Measurements from ENCODE around the gene ATP4A. TPM values are rescaled to one million over a fixed set of nuclear protein-coding genes. Genes with fewer than 3 reads are reported as not detected.

The ATP4A gene
- total RNA-seq, 3 donors from 2014 or later (not counting 1 experiment from before 2014, with no cell fraction given): not detected

- no peak overlapping the region for H3K27ac Mint-ChIP-seq
- no peaks in the 10 kb centered on the region for H3K36me3 ChIP-seq (ENCODE audit: control insufficient read depth, insufficient read depth, low read length)
- no peaks in the 10 kb centered on the region for H3K9me3 Mint-ChIP-seq
- H3K4me1 ChIP-seq (ENCODE audit: control insufficient read depth, insufficient read depth, low read length): no peaks in the 10 kb centered on the region
- H3K27me3 ChIP-seq (ENCODE audit: control insufficient read depth, insufficient read depth, low read length): no peaks in the 10 kb centered on the region
- no peaks in the 10 kb centered on the region for H3K4me1 Mint-ChIP-seq
- intact Hi-C loops (cut with micrococcal nuclease): no loop called here
- 82% methylated on average over 10 of the region's 12 CpGs for WGBS (ENCODE audit: insufficient coverage)
- H3K27me3 Mint-ChIP-seq (ENCODE audit: low read depth in 2 of 2): peaks cover 4 to 27% of the 10 kb centered on the region in 2 donors
- no peak for DNase-seq
- no peak for TF ChIP-seq CTCF (IDR thresholded peaks at IDR 0.05)
- H3K36me3 Mint-ChIP-seq: no peaks in the 10 kb centered on the region
- H3K9me3 ChIP-seq (ENCODE audit: control insufficient read depth, insufficient read depth, low read length): no peaks in the 10 kb centered on the region
- no peak overlapping the region for H3K4me3 ChIP-seq (ENCODE audit: low read length)
- ATAC-seq: no peak
- no peak overlapping the region for H3K4me3 Mint-ChIP-seq
- no peak overlapping the region for H3K27ac ChIP-seq (ENCODE audit: low read length)
Measured at GRCh38 chr19:35565016-35565856, 1.8 kb upstream of the ATP4A start.

GRCh38 chr19:35562776-35563175 lies 682 bp downstream of the ATP4A start:
- H3K27me3 ChIP-seq (ENCODE audit: control insufficient read depth, insufficient read depth, low read length): peaks cover 14% of the 10 kb centered on the region
- peaks cover 14% of the 10 kb centered on the region for H3K4me1 ChIP-seq (ENCODE audit: control insufficient read depth, insufficient read depth, low read length)
- peaks cover 14 to 44% of the 10 kb centered on the region in 2 donors for H3K27me3 Mint-ChIP-seq (ENCODE audit: low read depth in 2 of 2)
- no peaks in the 10 kb centered on the region for H3K9me3 ChIP-seq (ENCODE audit: control insufficient read depth, insufficient read depth, low read length)
- TF ChIP-seq CTCF (IDR thresholded peaks at IDR 0.05): no peak
- H3K27ac ChIP-seq (ENCODE audit: low read length): no peak overlapping the region
- no peak overlapping the region for H3K27ac Mint-ChIP-seq
- H3K36me3 Mint-ChIP-seq: no peaks in the 10 kb centered on the region
- WGBS (ENCODE audit: insufficient coverage): 80% methylated on average over 2 of the region's 2 CpGs
- ATAC-seq (no peak), DNase-seq (no peak)
- H3K4me3 Mint-ChIP-seq: no peak overlapping the region
- intact Hi-C loops (cut with micrococcal nuclease): no loop called here
- H3K4me3 ChIP-seq (ENCODE audit: low read length): no peak overlapping the region
- H3K9me3 Mint-ChIP-seq: no peaks in the 10 kb centered on the region
- no peaks in the 10 kb centered on the region for H3K36me3 ChIP-seq (ENCODE audit: control insufficient read depth, insufficient read depth, low read length)
- H3K4me1 Mint-ChIP-seq: peaks cover 0 to 9% of the 10 kb centered on the region in 2 donors

GRCh38 chr19:35562336-35562735 lies 1.1 kb downstream of the ATP4A start:
- no peak for ATAC-seq
- no peak for DNase-seq
- H3K9me3 ChIP-seq (ENCODE audit: control insufficient read depth, insufficient read depth, low read length): no peaks in the 10 kb centered on the region
- no peak overlapping the region for H3K27ac Mint-ChIP-seq
- TF ChIP-seq CTCF (IDR thresholded peaks at IDR 0.05): no peak
- 66% methylated on average over 17 of the region's 17 CpGs for WGBS (ENCODE audit: insufficient coverage)
- H3K36me3 ChIP-seq (ENCODE audit: control insufficient read depth, insufficient read depth, low read length): no peaks in the 10 kb centered on the region
- no peaks in the 10 kb centered on the region for H3K9me3 Mint-ChIP-seq
- H3K4me3 Mint-ChIP-seq: no peak overlapping the region
- H3K27me3 ChIP-seq (ENCODE audit: control insufficient read depth, insufficient read depth, low read length): peaks cover 15% of the 10 kb centered on the region
- peaks cover 14 to 48% of the 10 kb centered on the region in 2 donors for H3K27me3 Mint-ChIP-seq (ENCODE audit: low read depth in 2 of 2)
- intact Hi-C loops (cut with micrococcal nuclease): no loop called here
- H3K27ac ChIP-seq (ENCODE audit: low read length): no peak overlapping the region
- peaks cover under 1 to 13% of the 10 kb centered on the region in 2 donors for H3K4me1 Mint-ChIP-seq
- peaks cover 19% of the 10 kb centered on the region for H3K4me1 ChIP-seq (ENCODE audit: control insufficient read depth, insufficient read depth, low read length)
- no peak overlapping the region for H3K4me3 ChIP-seq (ENCODE audit: low read length)
- H3K36me3 Mint-ChIP-seq: no peaks in the 10 kb centered on the region
